ENCODE data around the gene SLC13A2. TPM values are rescaled to one million over a fixed set of nuclear protein-coding genes. Genes with fewer than 3 reads are reported as not detected.

Gene SLC13A2
- polyA plus RNA-seq, 1 donor (not counting 4 experiments of a cell fraction or from before 2014, with no cell fraction given), result not detected

- no peak for DNase-seq (ENCODE audit: low read depth, low spot score)
- H3K27me3 ChIP-seq (ENCODE audit: control insufficient read depth, extremely low read depth, insufficient read depth, low read length), result no peaks in the 10 kb centered on the region
- no peaks in the 10 kb centered on the region for H3K9me1 ChIP-seq (ENCODE audit: control insufficient read depth, extremely low read depth, insufficient read depth, low read length)
- TF ChIP-seq CTCF (optimal IDR thresholded peaks at IDR 0.05 in 1 of 3, IDR thresholded peaks at IDR 0.05 in 1 of 3, conservative IDR thresholded peaks at IDR 0.05 in 1 of 3; ENCODE audit: extremely low read depth in 1 of 3, insufficient read depth in 2 of 3, low read length in 3 of 3) (no peak), EZH2 (IDR thresholded peaks at IDR 0.05; ENCODE audit: low read length) (no peak)
- no peak overlapping the region for H2AFZ ChIP-seq (ENCODE audit: control insufficient read depth, low read length)
- H3K9ac ChIP-seq (ENCODE audit: control insufficient read depth, extremely low read depth, insufficient read depth, low read length), result no peak overlapping the region
- no peak overlapping the region for H3K4me2 ChIP-seq (ENCODE audit: control insufficient read depth, extremely low read depth, insufficient read depth, low read depth, low read length)
- no peaks in the 10 kb centered on the region for H4K20me1 ChIP-seq (ENCODE audit: control insufficient read depth, extremely low read depth, insufficient read depth, low read length)
- FAIRE-seq, result no peak
- H3K79me2 ChIP-seq (ENCODE audit: control insufficient read depth, insufficient read depth, low read length), result no peaks in the 10 kb centered on the region
- no peaks in the 10 kb centered on the region for H3K9me3 ChIP-seq (ENCODE audit: control insufficient read depth, low read depth, low read length)
- no peaks in the 10 kb centered on the region for H3K4me1 ChIP-seq (ENCODE audit: control insufficient read depth, extremely low read depth, insufficient read depth, low read length)
- no peak overlapping the region for H3K27ac ChIP-seq (ENCODE audit: control insufficient read depth, insufficient read depth, low read length)
- H3K4me3 ChIP-seq (ENCODE audit: control insufficient read depth in 2 of 3, extremely low read depth in 1 of 3, insufficient read depth in 2 of 3, low read depth in 1 of 3, low read length in 3 of 3), result no peak overlapping the region
- dilution Hi-C loops (cut with MboI; ENCODE audit: extremely low pct_ligation_motif_present, low sequenced_read_pairs), result no loop called here
- no peaks in the 10 kb centered on the region for H3K36me3 ChIP-seq (ENCODE audit: control insufficient read depth in 2 of 2, extremely low read depth in 1 of 2, insufficient read depth in 2 of 2, low read length in 2 of 2)
These were observed 68.0 kb downstream of the SLC13A2 start for GRCh38 chr17:28541439-28541838.

GRCh38 chr17:28544402-28545140 lies 71.1 kb downstream of the SLC13A2 start:
- Histone ChIP-seq H3K4me1 (ENCODE audit: control insufficient read depth, extremely low read depth, insufficient read depth, low read length) (no peaks in the 10 kb centered on the region), H3K27ac (ENCODE audit: control insufficient read depth, insufficient read depth, low read length) (no peak overlapping the region), H3K79me2 (ENCODE audit: control insufficient read depth, insufficient read depth, low read length) (no peaks in the 10 kb centered on the region), H3K36me3 (ENCODE audit: control insufficient read depth in 2 of 2, extremely low read depth in 1 of 2, insufficient read depth in 2 of 2, low read length in 2 of 2) (peaks cover 0 to 3% of the 10 kb centered on the region in 2 experiments), H3K27me3 (ENCODE audit: control insufficient read depth, extremely low read depth, insufficient read depth, low read length) (no peaks in the 10 kb centered on the region), H3K4me3 (ENCODE audit: control insufficient read depth in 2 of 3, extremely low read depth in 1 of 3, insufficient read depth in 2 of 3, low read depth in 1 of 3, low read length in 3 of 3) (no peak overlapping the region), H3K9ac (ENCODE audit: control insufficient read depth, extremely low read depth, insufficient read depth, low read length) (no peak overlapping the region), H3K9me3 (ENCODE audit: control insufficient read depth, low read depth, low read length) (no peaks in the 10 kb centered on the region), H4K20me1 (ENCODE audit: control insufficient read depth, extremely low read depth, insufficient read depth, low read length) (no peaks in the 10 kb centered on the region), H3K9me1 (ENCODE audit: control insufficient read depth, extremely low read depth, insufficient read depth, low read length) (no peaks in the 10 kb centered on the region), H2AFZ (ENCODE audit: control insufficient read depth, low read length) (no peak overlapping the region), H3K4me2 (ENCODE audit: control insufficient read depth, extremely low read depth, insufficient read depth, low read depth, low read length) (no peak overlapping the region)
- dilution Hi-C loops (cut with MboI; ENCODE audit: extremely low pct_ligation_motif_present, low sequenced_read_pairs), result no loop called here
- FAIRE-seq (no peak), DNase-seq (ENCODE audit: low read depth, low spot score) (no peak)
- TF ChIP-seq CTCF (optimal IDR thresholded peaks at IDR 0.05 in 1 of 3, IDR thresholded peaks at IDR 0.05 in 1 of 3, conservative IDR thresholded peaks at IDR 0.05 in 1 of 3; ENCODE audit: extremely low read depth in 1 of 3, insufficient read depth in 2 of 3, low read length in 3 of 3), result no peak
- TF ChIP-seq EZH2 (IDR thresholded peaks at IDR 0.05; ENCODE audit: low read length), result no peak

All from keratinocyte (primary cell).